NCI-H2171 (cell line): ENCODE data around the gene POU4F1.
"Not testable (repeated sequence)": the region's sequence is repeated elsewhere in the genome, so short reads cannot be mapped to it uniquely, and the experiment has no call there.

Experiments used
- DNase-seq: peaks from one replicate; lab custom pipeline; 2025; lab: John Stamatoyannopoulos, UW

POU4F1 gene, protein sequence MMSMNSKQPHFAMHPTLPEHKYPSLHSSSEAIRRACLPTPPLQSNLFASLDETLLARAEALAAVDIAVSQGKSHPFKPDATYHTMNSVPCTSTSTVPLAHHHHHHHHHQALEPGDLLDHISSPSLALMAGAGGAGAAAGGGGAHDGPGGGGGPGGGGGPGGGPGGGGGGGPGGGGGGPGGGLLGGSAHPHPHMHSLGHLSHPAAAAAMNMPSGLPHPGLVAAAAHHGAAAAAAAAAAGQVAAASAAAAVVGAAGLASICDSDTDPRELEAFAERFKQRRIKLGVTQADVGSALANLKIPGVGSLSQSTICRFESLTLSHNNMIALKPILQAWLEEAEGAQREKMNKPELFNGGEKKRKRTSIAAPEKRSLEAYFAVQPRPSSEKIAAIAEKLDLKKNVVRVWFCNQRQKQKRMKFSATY

DNA sequence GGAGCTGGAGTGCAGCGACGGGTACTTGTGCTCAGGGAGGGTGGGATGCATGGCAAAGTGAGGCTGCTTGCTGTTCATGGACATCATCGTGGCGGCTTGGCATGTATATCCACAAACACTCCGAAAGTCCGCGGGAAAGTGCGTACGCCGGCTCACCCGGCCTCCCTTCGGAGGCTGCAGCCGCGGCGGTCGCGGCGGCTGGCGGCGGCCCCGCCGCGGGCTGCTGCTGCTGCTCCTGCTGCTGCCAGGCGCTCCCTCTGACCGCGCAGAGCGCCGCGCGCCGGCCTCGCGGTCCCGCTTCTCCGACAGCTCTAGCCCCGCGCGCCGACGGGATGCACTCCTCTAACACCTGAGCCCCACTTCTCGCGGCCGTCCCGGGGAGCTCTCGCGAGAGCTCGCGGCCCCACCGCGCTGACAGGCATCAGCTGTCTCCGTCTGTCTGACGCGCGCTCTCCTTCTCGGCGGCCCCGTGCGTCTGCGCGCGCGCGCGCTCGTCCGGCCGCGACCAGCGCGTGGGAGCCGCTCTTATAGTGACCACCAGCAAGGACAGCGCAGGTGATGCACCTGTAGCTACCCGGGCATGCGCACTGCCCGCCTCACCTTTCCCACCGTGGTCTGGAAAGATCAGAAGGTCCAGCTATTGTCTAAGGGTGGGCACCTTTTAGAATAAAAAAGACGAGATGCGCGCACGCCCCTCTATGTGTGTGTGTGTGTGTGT lies at the start of gene POU4F1:
POU4F1 (minus strand) TSS at position 313 of the 718 bp plus-strand sequence; CDS start at position 87, 226 bp downstream.
- DNase-seq = peak; percentile 91

DNA sequence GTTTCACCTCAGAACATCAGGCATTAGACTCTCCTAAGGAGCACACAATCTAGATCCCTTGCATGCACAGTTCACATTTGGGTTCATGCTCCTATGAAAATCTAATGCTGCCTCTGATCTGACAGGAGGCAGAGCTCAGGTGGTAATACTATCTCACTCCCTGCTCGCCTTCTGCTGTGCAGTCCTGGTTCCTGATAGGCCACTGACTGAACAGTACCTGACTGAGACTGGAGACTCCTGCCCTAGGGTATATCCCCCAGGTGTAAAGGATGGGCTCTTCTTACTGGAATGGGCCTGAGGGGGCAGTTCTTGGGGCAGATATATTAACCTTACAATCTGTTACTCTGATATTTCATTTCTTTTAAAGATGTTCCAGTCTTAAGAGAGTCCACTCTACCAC lies 49.3 kb upstream of the POU4F1 start:
- DNase-seq = no peak

DNA sequence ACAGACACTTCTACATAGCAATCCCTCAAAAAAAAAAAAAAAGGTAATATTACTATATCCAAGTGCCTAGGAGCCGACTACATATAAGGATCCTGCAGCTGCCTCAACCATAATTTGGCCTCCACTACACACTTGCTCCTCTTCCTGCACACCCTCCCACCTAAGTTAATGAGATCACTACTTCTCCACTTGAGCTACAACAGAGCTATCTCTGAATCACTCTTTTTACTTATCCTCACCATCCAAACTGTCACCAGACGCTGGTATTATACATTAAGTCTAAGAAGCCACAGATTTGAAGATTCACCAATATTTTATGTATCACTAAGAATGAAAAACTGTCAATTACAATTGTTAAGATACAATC lies 47.3 kb upstream of the POU4F1 start:
- DNase-seq = no peak

DNA sequence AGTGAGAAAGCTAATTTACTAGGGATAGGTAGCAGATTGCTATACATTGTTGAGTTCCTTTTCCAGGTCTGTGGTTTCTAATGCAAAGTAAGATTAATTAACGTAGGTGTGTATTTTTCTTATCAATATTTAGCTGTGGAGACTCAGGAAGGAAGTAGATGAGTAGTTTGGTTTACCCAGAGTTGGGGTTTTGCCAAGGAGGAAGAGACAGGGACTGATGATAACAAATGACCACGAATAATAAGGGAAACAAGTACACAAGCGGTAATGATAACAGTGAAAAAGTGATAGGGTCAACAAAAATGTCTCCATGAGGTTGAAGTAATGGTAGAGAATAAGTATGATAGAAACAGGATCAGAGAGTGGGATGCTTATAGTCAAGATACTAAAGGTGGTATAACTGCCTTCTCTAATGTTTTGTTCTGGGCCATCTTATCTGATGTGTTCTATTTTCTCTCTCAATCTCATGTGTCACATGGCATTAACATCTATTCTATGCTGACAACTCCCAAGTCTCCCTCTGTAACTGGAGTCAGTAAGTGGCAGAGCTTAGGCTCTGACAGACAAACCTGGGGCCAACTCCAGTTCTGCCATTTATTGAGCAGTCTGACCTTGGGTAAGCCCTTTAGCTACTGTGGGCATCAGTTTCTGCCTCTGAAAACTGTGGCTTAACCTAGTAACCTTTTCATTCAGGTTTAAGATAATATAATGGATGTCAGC lies 46.8 kb upstream of the POU4F1 start:
- DNase-seq = no peak

DNA sequence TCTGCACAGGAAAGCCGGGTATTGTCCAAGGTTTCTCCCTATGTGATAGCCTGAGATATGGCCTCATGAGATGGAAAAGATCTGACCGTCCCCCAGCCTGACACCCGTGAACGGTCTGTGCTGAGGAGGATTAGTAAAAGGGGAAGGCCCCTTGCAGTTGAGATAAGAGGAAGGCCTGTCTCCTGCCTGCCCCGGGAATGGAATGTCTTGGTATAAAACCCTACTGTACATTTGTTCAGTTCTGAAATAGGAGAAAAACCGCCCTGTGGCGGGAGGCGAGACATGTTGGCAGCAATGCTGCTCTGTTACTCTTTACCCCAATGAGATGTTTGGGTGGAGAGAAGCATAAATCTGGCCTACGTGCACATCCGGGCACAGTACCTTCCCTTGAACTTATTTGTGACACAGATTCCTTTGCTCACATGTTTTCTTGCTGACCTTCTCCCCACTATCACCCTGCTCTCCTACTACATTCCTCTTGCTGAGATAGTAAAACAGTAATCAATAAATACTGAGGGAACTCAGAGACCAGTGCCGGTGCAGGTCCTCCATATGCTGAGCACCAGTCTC lies 43.8 kb upstream of the POU4F1 start:
- not testable (repeated sequence) for DNase-seq

DNA sequence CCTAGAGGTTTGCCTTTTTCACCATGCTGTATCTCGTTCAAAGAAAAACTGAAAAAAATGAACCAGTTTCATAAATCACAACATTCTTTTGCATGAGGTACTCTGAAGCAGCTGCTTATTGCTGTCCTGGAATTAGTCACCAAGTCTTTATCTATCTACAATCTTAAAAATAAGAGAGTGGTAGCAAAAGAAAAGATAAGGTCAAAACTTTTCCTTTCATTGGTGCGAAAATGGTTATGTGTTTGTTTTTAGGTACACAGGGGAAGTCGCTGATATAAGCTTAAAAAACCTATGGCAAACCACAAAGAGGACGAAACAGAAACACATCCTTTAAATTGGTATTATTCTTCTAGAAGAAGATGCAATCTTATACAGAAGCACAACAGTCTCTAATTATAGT lies 34.9 kb upstream of the POU4F1 start:
- DNase-seq = no peak

DNA sequence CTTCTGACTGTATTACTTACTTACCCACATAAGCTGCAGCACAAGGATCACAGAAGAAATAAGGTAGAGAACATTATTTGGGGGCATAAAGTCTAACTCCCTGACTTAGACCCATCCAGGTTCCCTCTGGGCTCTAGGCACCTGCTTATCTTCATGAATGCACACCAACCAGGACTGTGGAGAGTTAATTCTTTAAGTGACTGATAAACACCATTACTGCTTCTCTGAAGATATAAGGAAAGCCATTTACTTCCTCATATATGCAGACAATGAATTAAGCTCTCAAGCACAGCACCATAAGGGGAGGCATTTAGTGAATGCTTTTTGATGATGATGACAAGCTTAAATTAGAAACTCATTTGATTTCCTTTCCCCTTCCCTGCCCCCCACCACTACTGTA lies 33.1 kb upstream of the POU4F1 start:
- no peak for DNase-seq

DNA sequence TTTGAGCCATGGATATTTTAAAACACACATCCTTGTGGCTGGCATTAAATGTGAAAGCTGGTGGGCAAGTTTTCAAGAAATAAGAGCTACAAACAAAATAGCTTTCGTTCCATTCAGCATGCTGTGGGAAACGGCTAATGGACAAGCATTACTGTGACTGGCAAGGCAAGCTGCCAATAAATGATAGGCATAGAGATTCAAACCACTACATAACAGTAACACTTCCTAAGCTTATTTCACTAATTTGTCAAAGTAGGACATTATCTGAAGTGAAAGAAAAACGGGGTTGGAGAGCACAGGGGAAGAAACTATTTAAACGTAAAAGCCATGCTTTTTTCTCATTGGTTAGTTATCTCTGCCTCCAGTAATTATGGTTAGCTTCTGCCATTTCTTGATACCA lies 29.6 kb upstream of the POU4F1 start:
- DNase-seq = no peak

DNA sequence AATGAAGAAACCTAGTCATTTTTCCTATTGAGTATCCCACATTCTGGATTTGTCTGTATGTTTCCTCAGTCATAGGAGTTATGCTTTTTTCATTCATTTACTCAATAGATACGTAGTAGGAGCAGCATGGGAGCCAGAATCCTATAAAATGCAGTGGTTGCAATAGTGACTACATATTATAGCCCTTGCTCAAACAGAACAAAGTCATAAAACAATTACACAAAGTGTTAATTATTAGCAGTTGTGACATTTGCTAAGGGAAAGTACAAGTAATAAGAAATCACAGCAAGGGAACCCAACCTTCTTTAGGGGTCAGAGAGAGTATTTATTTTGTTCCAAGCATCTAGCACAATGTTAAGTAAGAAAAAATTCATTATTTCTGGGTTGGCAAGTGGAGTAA lies 27.7 kb upstream of the POU4F1 start:
- no peak for DNase-seq

DNA sequence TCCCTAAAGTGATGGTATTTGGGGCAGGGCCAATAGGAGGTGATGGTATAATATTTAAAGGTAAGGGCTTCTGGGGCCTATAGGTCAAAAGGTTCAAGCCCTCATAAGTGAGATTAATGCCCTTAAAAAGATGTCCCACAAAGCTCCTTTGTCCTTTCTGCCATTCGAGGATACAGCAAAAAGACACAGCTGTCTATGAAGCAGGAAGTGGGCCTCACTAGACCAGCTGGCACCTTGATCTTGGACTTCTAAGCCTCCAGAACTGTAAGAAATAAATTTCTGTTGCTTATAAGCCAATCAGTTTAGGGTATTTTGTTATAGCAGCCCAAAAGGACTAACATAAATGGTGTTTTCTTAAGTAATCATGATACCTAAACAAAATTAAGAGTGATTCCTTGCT lies 27.2 kb upstream of the POU4F1 start:
- DNase-seq = no peak

DNA sequence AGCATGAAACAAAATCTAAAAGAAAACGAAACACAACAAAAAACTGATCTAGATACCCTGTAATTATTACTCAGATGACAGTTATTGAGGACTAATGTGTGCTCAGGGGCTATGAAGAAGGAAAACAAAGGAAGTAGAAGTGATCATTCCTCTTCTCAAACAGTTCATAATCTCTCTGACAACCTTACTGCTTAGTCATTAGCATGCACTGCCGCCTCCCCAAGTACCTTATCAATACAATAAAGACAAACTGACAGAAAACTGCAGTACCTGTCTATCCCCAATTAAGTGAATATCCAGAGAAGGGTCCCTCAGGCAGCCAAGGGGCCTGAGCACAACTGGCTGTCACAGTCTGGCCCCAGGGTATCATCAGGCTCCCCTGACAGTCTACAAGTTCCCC lies 22.0 kb upstream of the POU4F1 start:
- DNase-seq = no peak

DNA sequence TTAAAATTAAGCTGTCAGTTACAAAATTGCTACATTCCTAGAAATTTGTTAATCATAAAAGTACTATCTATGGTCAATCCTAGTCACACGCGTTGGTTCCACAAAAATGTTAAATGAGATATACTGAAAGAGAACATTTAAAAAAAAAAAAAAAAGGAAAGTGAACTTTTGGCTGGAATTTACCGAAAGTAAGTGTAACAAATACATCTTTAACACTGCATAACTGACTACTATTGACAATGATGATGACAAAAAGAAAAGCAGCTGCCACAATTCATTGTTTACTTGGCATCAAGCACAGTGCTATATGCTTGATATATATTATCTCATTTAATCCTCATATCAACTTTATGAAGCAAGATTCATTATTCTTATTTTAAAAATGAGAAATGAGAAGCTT lies 19.8 kb upstream of the POU4F1 start:
- no peak for DNase-seq

DNA sequence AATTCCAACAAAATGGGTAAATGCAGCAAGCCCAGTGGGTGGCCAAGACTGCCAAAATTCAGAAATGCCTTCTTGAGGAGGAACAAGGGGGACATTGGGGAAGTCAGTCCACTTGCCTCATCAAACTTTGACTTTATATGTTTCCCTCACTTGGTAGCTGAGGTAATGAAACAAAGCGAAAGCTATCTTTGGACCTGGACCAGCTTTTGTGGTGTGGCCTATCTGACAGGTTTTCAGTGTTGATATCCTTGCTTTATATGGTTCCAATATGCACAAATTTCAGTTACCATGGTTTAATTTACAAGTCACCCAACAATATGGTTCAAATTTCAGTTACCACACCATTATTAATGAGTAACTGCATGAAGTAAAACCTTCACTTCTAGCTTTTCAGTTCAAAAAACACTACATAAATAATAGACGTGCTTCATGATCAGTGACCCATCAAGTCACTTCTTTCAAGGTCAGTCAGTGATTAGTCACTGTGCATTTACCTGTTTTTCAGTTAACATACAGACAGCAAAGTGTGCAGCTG lies 17.7 kb upstream of the POU4F1 start:
- no peak for DNase-seq

DNA sequence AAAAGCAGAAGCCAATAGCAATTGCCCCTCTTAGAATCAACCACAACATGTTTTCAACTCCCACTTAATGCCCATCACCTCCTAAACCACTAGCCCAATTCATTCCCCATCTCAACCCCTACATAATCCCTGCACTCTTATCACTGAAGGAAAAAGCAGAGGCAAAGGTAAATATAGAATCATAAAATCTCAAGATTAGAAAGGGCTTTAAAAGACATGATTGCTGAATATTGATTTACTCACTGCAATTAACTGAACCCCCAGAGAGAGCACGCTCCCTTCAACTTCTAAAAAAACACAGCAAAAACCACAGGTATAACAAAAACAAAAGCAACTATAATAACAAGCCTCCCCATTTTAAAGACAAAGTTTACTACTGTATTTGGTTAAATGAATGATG lies 15.1 kb upstream of the POU4F1 start:
- DNase-seq = no peak

DNA sequence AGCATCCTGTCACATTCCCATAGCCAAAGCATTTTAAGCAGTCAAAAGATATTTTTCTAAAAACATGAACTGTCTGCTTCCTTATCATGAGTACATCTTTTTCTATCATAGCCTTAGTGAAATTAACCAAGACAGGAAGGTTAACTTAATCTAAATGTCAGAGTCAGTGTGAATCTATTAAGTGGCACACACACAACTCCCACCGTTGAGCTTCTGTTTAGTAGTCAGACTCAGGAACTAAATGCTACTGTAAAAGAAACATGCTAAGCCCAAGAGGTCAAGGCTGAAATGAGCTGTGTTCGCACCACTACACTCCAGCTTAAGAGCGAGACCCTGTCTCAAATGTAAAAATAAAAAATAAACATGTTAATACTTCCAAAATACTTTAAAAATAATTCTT lies 7.7 kb upstream of the POU4F1 start:
- DNase-seq = no peak

DNA sequence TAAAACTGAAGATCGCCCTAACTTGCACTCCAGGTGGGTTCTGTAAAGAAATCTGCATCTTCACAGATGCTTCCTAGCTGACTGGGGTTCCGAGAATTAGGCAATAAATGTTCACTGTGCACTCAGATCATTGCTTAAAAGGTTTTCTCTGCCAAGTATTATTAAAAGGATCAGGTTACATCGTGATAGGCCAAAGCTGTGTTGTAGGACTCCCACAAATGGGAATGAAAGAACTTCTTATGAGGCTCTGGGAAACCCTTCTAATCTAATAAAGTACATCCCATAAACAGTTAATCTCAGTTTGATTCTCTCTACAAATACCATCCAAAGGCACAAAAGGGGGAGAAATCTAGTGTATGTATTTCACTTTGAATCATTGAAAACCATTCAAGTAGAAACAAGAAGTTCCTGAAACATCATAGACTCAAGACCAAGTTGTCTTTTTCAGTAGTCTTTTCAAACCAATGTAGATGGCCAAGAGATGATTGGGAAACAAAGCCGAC lies 7.1 kb upstream of the POU4F1 start:
- peak; percentile 26 for DNase-seq

DNA sequence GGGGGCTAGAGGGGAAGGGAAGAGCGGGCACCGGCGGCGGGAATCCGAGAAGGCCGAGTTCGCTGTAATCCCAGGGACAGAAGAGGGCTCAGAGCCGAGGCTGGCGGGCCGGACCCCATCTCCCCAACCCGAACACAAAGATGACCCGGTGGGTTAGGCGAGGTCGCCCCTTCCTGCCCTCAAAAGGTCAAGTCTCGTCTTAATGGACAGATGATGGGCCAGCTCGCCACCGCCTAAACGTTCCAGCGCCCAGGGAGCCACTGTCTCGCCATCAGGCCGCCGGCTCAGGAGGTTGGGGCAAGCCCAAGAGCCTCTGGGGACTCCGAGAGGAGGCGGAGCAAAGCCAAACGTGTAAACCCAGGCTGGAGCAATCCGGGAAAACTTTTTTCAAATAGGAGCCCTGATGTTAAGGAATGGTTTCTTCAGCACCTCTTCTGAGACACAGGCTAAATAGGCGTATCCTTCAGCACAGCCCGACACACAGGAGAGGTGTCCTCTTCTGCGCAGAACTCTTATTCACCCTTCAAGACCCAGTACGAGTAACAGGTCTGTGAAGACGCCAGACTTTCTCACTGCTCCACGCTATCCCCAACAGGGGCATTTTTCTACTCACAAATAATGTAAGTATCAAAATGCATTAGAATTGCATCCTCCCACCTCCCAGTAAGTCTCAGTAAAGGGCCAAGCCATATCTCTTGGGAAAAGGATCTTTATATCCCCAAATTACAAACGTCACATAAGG lies 6.3 kb upstream of the POU4F1 start:
- DNase-seq = peak; percentile 35

DNA sequence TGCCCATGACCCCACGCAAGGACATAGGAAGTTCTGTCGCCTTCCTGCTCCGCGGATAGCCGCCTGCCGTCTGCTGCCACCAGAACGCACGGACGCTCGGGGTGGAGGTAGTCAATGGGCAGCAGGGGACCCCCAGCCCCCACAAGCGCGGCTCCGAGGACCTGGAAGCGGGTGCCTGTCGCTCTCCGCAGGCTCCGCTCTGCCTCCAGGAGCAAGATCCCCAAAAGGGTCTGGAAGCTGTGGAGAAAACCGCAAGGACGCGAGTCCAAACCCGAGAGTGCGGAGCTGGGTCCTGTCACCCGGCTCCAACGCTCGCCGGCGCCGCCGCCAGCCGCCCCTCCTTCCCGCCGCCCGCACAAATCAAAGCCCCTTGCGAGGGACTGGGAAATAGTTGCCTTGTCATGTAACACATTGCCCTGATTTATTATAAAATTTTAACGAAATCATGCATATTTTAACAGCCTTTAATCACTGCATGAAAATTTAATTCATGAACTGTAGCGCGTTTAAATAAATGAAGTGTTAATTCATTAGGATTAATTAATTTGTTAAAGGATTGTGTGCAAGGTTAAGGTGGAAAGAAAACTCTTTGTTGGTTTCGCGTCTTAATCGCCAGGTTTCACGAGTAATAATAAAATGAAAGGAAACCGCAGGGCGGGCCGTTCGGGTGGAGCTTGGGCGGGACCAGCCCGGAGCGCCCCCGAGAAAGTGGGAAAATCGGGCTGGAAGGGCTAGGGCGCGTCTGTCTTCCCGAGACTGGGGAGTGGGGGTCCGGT lies 5.5 kb upstream of the POU4F1 start:
- DNase-seq = no peak

DNA sequence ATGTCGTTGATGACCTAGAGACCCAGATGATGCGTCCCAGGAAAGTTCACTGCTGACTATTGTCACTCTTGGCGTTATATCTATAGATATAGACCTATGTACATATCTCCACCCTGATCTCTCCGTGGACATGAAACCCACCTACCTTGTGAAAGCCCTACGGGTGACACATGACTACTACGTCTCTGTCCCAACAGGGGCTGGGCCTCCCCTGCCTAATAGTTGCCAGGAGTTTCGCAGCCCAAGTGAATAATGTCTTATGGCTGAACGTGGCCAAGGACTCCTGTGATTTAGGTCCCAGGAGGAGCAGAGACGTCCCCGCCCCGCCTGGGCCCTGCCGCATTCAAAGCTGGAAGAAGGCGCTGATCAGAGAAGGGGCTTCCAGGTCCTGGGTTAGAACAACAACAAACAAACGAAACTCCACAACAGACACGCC lies 4.9 kb upstream of the POU4F1 start:
- DNase-seq = no peak

DNA sequence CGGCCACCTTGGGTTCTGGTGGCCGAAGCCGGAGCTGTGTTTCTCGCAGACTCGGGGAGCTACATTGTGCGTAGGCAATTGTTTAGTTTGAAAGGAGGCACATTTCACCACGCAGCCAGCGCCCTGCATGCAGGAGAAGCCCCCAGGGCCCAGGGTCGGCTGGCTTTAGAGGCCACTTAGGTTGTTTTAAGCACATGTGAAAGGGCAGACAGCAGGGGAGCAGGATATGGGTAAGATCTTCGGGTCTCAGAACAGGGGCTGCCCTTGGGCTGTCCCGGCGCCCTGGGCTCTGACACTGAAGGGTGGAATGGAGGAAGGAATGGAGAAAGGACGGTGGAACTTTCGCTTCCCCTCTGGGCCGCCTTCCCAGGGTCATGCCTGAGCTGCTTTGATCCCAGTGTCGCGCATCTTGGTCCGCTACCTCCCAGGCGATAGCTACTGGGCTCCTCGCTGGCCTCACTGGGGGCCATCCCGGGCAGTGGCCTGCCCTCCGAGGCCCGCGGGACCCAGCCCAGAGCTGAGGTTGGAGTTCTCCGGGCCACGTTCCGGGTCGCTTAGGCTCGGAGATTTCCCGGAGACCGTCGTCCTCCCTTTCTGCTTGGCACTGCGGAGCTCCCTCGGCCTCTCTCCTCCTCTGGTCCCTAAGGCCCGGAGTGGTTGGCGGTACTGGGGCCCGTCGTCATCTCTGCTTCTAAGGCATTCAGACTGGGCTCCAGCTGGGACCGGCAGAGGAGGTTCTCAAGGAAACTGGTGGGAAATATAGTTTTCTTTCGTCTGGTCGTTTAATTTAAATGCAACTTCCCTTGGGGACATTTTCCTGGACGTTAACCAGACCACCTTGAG lies 4.3 kb upstream of the POU4F1 start:
- no peak for DNase-seq
